Mesothelial cell of epicardium (in vitro differentiated cells): ENCODE data around the gene LYVE1. TPM values are rescaled to one million over a fixed set of nuclear protein-coding genes. Genes with fewer than 3 reads are reported as not detected.

Experiments used
- DNase-seq, 2 experiments: peaks; one replicate each; pipeline ENCODE4 v3.0.0; 2021; ENCODE audit warnings: low spot score in 2 of 2; ENCODE audit not compliant: unreplicated experiment in 2 of 2
- H3K27ac Mint-ChIP-seq: 2 replicates; pipeline ENCODE4 v1.8.0; 2021; ENCODE audit warnings: mixed read lengths
- H3K27me3 Mint-ChIP-seq: 2 replicates; pipeline ENCODE4 v1.8.0; 2021; ENCODE audit warnings: low read depth, mixed read lengths
- H3K36me3 Mint-ChIP-seq: 2 replicates; pipeline ENCODE4 v1.8.0; 2021; ENCODE audit warnings: mixed read lengths
- H3K4me1 Mint-ChIP-seq: 2 replicates; pipeline ENCODE4 v1.8.0; 2021; ENCODE audit warnings: mixed read lengths
- H3K4me3 Mint-ChIP-seq: 2 replicates; pipeline ENCODE4 v1.8.0; 2021; ENCODE audit warnings: mild to moderate bottlenecking, moderate library complexity, mixed read lengths
- H3K9me3 Mint-ChIP-seq: 2 replicates; pipeline ENCODE4 v1.8.0; 2021; ENCODE audit warnings: mixed read lengths
- CTCF ChIP-seq: fragments of 200-600 bp; sonication (generic); IDR thresholded peaks from one replicate; pipeline ENCODE4 v1.5.0; 2021; ENCODE audit warnings: antibody characterized with exemption; ENCODE audit not compliant: unreplicated experiment
- total RNA-seq: library from RNA; stranded (reverse); gene quantifications from 3 replicates; pipeline ENCODE4 v1.2.1, GENCODE V29; 2021

LYVE1 gene
- total RNA-seq, 1 donor from 2014 or later, result 0.13 TPM

GRCh38 chr11:10584071-10584501, 15.6 kb upstream of the LYVE1 start:
- TF ChIP-seq CTCF, result no peak
- no peak overlapping the region for H3K4me3 Mint-ChIP-seq

GRCh38 chr11:10581481-10582019, 13.1 kb upstream of the LYVE1 start:
- Mint-ChIP-seq H3K9me3 (no peaks in the 10 kb centered on the region), H3K4me3 (no peak overlapping the region), H3K27me3 (no peaks in the 10 kb centered on the region), H3K36me3 (peaks cover 3% of the 10 kb centered on the region), H3K4me1 (no peaks in the 10 kb centered on the region), H3K27ac (no peak overlapping the region)
- TF ChIP-seq CTCF, result no peak
- DNase-seq, result no peak

More at GRCh38 chr11:10584071-10584501, 15.6 kb upstream of the LYVE1 start:
- H3K27me3 Mint-ChIP-seq, result no peaks in the 10 kb centered on the region
- DNase-seq, result no peak
- H3K36me3 Mint-ChIP-seq, result no peaks in the 10 kb centered on the region
- peak overlapping the region; percentile 57 for H3K27ac Mint-ChIP-seq
- no peaks in the 10 kb centered on the region for H3K4me1 Mint-ChIP-seq
- H3K9me3 Mint-ChIP-seq, result no peaks in the 10 kb centered on the region

- Mint-ChIP-seq H3K4me3 (no peak overlapping the region), H3K27me3 (no peaks in the 10 kb centered on the region), H3K36me3 (peaks cover 3% of the 10 kb centered on the region), H3K4me1 (no peaks in the 10 kb centered on the region), H3K27ac (no peak overlapping the region), H3K9me3 (no peaks in the 10 kb centered on the region)
- DNase-seq, result no peak
- no peak for TF ChIP-seq CTCF
These were observed 12.2 kb upstream of the LYVE1 start for GRCh38 chr11:10580623-10581022.

- Mint-ChIP-seq H3K4me3 (no peak overlapping the region), H3K27ac (no peak overlapping the region), H3K27me3 (no peaks in the 10 kb centered on the region), H3K4me1 (no peaks in the 10 kb centered on the region), H3K36me3 (peaks cover 3% of the 10 kb centered on the region), H3K9me3 (no peaks in the 10 kb centered on the region)
- DNase-seq, result no peak
- TF ChIP-seq CTCF, result no peak
These were observed 11.2 kb upstream of the LYVE1 start for GRCh38 chr11:10579700-10580099.

- no peaks in the 10 kb centered on the region for H3K4me1 Mint-ChIP-seq
- H3K27ac Mint-ChIP-seq, result no peak overlapping the region
- H3K4me3 Mint-ChIP-seq, result no peak overlapping the region
- no peak for TF ChIP-seq CTCF
- H3K9me3 Mint-ChIP-seq, result no peaks in the 10 kb centered on the region
- H3K27me3 Mint-ChIP-seq, result no peaks in the 10 kb centered on the region
- DNase-seq, result no peak
- H3K36me3 Mint-ChIP-seq, result peaks cover 3% of the 10 kb centered on the region
These were observed 7.6 kb upstream of the LYVE1 start for GRCh38 chr11:10576035-10576398.
